ENCODE data around the gene MEGF10.

- no peak for TF ChIP-seq ZFP3 (CRISPR knock-in tag; IDR thresholded peaks at IDR 0.05)
- TF ChIP-seq TSHZ2 (CRISPR knock-in tag; IDR thresholded peaks at IDR 0.05), result no peak
- TF ChIP-seq CREB5 (CRISPR knock-in tag; IDR thresholded peaks at IDR 0.05; ENCODE audit: low read depth), result no peak
- TF ChIP-seq SNAI2 (CRISPR knock-in tag; IDR thresholded peaks at IDR 0.05), result no peak
- no peak for TF ChIP-seq OSR1 (CRISPR knock-in tag; IDR thresholded peaks at IDR 0.05)
- TF ChIP-seq ESRRG (CRISPR knock-in tag; IDR thresholded peaks at IDR 0.05), result no peak
- TF ChIP-seq RARB (CRISPR knock-in tag; IDR thresholded peaks at IDR 0.05), result no peak
- TF ChIP-seq BACH2 (CRISPR knock-in tag; IDR thresholded peaks at IDR 0.05; ENCODE audit: borderline replicate concordance), result no peak
- no peak for TF ChIP-seq PATZ1 (CRISPR knock-in tag; IDR thresholded peaks at IDR 0.05; ENCODE audit: borderline replicate concordance)
- no peak for TF ChIP-seq ARNTL (CRISPR knock-in tag; IDR thresholded peaks at IDR 0.05; ENCODE audit: borderline replicate concordance, low read depth)
- no peak for TF ChIP-seq TCF4 (CRISPR knock-in tag; IDR thresholded peaks at IDR 0.05; ENCODE audit: borderline replicate concordance)
- TF ChIP-seq ZNF565 (CRISPR knock-in tag; conservative IDR thresholded peaks at IDR 0.05; ENCODE audit: low read depth), result no peak
- TF ChIP-seq ZNF8 (CRISPR knock-in tag; IDR thresholded peaks at IDR 0.05), result no peak
Measured at GRCh38 chr5:127447827-127448226, 157.2 kb downstream of the MEGF10 start.

Measured in SK-N-SH treated with all-trans-retinoic acid at 6 μM for 48 hours (cell line).